Dermis lymphatic vessel endothelial cell (primary cell): Measurements from ENCODE around the gene LRRC58. TPM values are rescaled to one million over a fixed set of nuclear protein-coding genes. Genes with fewer than 3 reads are reported as not detected.

Experiments used
- total RNA-seq: library from RNA; depleted of rRNA; stranded (reverse); fragments of >200 nt; gene quantifications from 2 replicates; pipeline ENCODE4 v1.2.1, GENCODE V29; 2014

LRRC58 gene
- total RNA-seq: 11.1 and 13.0 TPM in 2 replicates

DNA sequence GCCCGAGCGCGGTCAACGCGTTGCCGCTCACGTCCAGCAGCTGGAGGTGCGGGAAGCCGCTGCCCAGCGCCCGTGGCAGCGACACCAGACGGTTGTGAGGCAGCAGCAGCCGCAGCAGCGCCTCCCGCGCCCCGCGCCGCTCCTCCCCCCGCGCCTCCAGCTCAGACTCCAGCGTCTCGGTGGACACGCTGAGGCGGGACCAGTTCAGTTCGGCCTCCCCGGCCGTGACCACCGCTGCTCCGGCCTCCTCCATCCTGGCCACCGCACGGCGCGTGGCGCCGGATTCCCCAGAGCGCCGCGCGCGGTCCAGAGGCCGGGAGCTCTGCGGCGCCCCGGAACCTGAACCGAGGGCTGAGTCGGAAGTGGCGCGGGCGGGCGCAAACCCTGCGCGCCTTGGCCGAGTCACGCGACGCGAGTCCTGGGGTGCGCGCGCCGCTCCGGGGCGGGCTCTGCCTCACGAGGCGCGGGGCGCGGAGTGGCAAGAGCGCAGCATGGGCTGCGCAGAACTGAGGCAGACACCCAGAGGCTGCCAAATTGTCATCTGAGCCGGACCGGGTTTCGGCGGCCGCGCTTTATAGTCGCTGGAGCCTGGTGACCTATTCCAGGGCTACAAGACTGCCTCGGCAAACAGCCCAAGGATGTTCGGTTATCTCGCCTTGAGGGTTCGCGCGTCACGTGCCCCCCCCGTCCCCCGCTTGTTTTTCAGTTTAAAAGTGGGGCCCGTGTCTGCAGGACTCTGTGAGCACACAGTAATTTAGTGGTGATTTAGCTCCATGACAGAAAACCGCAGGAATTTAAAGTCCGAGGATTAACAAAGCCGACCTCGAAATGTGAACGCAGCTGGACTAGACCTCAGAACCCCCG is at the start of gene LRRC58:
Gene LRRC58 (minus strand): TSS at position 364 of the 864 bp plus-strand sequence. CDS start 111 bp downstream, at position 253.

DNA sequence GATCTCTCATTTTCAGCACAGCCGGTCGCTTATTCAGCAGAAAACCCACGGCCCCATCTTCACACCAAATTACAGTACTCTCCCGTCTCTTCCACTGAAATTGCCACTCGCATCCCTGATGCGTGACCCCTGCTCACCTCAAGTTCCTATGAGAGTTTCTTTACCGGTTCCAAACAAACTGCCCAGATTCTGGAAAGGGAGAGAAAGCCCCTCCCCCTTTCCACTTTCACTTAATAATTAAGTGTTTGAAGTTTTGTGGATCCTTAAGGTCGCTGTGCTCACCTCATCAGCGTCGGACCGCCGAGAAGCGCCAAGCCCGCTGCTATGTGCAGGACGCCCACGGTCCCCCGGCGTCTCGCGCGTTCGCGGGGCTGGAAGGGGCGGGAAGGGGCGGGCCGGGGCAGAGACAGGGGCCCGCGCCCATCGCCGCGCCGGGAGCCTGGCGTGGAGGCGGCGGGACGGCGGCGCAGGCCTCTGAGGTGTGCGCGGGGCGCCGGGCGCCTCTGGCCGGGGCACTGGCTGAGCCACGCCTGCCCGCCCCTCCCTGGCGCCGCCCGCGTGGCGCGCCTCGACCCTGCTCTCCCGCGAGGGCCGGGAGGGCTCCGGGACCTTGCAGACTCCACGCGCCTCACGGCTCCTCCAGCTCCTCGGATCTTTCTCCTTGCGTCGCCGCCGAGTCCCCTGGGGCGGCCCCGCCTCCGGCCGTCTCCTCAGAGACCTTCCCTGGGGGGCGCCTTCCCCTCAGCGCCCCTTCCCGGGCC is 64.2 kb downstream of the LRRC58 start, which contains the start of gene GPR156:
Gene GPR156 (minus strand): TSS at position 476 of the 761 bp plus-strand sequence. CDS start 41,124 bp downstream, outside the sequence.

Other genes starting within 250 kb of the LRRC58 start
- under 0.01 TPM in 2 replicates for gene GPR156, start 64.1 kb downstream of the LRRC58 start, total RNA-seq
- 162 and 170 TPM in 2 replicates for gene FSTL1, start 101.6 kb upstream of the LRRC58 start, total RNA-seq
- gene NDUFB4, start 247.0 kb upstream of the LRRC58 start, total RNA-seq: 22.9 and 24.8 TPM in 2 replicates